ENCODE data around the gene ASF1A.
A peak's percentile ranks its signal among the peaks of the same experiment; 100 is the strongest.

Gene ASF1A

GRCh38 chr6:118889163-118889562 lies 4.8 kb upstream of the ASF1A start:
- TF ChIP-seq CTCF (IDR thresholded peaks at IDR 0.05; ENCODE audit: extremely low read depth, insufficient read depth, missing control alignments), result no peak
- DNase-seq (ENCODE audit: low spot score), result no peak
- in situ Hi-C loops (cut with MboI; ENCODE audit: low pct_unique_long_range_greater_than_20kb, low sequenced_read_pairs, unreplicated experiment), result no loop called here

GRCh38 chr6:118890997-118891790 lies 2.8 kb upstream of the ASF1A start:
- no peak for DNase-seq (ENCODE audit: low spot score)
- no peak for TF ChIP-seq CTCF (IDR thresholded peaks at IDR 0.05; ENCODE audit: extremely low read depth, insufficient read depth, missing control alignments)
- in situ Hi-C loops (cut with MboI; ENCODE audit: low pct_unique_long_range_greater_than_20kb, low sequenced_read_pairs, unreplicated experiment), result no loop called here

GRCh38 chr6:118892355-118892991 lies 1.5 kb upstream of the ASF1A start:
- TF ChIP-seq CTCF (IDR thresholded peaks at IDR 0.05; ENCODE audit: extremely low read depth, insufficient read depth, missing control alignments), result no peak
- no peak for DNase-seq (ENCODE audit: low spot score)
- in situ Hi-C loops (cut with MboI; ENCODE audit: low pct_unique_long_range_greater_than_20kb, low sequenced_read_pairs, unreplicated experiment), result no loop called here

GRCh38 chr6:118893064-118893806 lies 717 bp upstream of the ASF1A start:
- no peak for TF ChIP-seq CTCF (IDR thresholded peaks at IDR 0.05; ENCODE audit: extremely low read depth, insufficient read depth, missing control alignments)
- in situ Hi-C loops (cut with MboI; ENCODE audit: low pct_unique_long_range_greater_than_20kb, low sequenced_read_pairs, unreplicated experiment), result no loop called here
- DNase-seq (ENCODE audit: low spot score), result peak; percentile 37

GRCh38 chr6:118894425-118895260 lies 691 bp downstream of the ASF1A start:
- DNase-seq (ENCODE audit: low spot score), result peak; percentile 79
- TF ChIP-seq CTCF (IDR thresholded peaks at IDR 0.05; ENCODE audit: extremely low read depth, insufficient read depth, missing control alignments), result no peak
- in situ Hi-C loops (cut with MboI; ENCODE audit: low pct_unique_long_range_greater_than_20kb, low sequenced_read_pairs, unreplicated experiment), result no loop called here

GRCh38 chr6:118895261-118895560 lies 1.3 kb downstream of the ASF1A start:
- TF ChIP-seq CTCF (IDR thresholded peaks at IDR 0.05; ENCODE audit: extremely low read depth, insufficient read depth, missing control alignments), result no peak
- no peak for DNase-seq (ENCODE audit: low spot score)
- in situ Hi-C loops (cut with MboI; ENCODE audit: low pct_unique_long_range_greater_than_20kb, low sequenced_read_pairs, unreplicated experiment), result no loop called here

All from GM13977 (cell line).